Mesothelial cell of epicardium (in vitro differentiated cells): ENCODE data around the gene AHCYL1. TPM values are rescaled to one million over a fixed set of nuclear protein-coding genes. Genes with fewer than 3 reads are reported as not detected.

Source experiments
- DNase-seq, 2 experiments: peaks; one replicate each; pipeline ENCODE4 v3.0.0; 2021; ENCODE audit warnings: low spot score in 2 of 2; ENCODE audit not compliant: unreplicated experiment in 2 of 2
- H3K27ac Mint-ChIP-seq: 2 replicates; pipeline ENCODE4 v1.8.0; 2021; ENCODE audit warnings: mixed read lengths
- H3K27me3 Mint-ChIP-seq: 2 replicates; pipeline ENCODE4 v1.8.0; 2021; ENCODE audit warnings: low read depth, mixed read lengths
- H3K36me3 Mint-ChIP-seq: 2 replicates; pipeline ENCODE4 v1.8.0; 2021; ENCODE audit warnings: mixed read lengths
- H3K4me1 Mint-ChIP-seq: 2 replicates; pipeline ENCODE4 v1.8.0; 2021; ENCODE audit warnings: mixed read lengths
- H3K4me3 Mint-ChIP-seq: 2 replicates; pipeline ENCODE4 v1.8.0; 2021; ENCODE audit warnings: mild to moderate bottlenecking, moderate library complexity, mixed read lengths
- H3K9me3 Mint-ChIP-seq: 2 replicates; pipeline ENCODE4 v1.8.0; 2021; ENCODE audit warnings: mixed read lengths
- total RNA-seq: library from RNA; stranded (reverse); gene quantifications from 3 replicates; pipeline ENCODE4 v1.2.1, GENCODE V29; 2021
- TF ChIP-seq, protein P1 (sequence below): fragments of 200-600 bp; sonication (generic); IDR thresholded peaks from one replicate; pipeline ENCODE4 v1.5.0; 2021; ENCODE audit warnings: antibody characterized with exemption; ENCODE audit not compliant: unreplicated experiment

The AHCYL1 gene
- total RNA-seq, 1 donor from 2014 or later, result 98.7 TPM

DNA sequence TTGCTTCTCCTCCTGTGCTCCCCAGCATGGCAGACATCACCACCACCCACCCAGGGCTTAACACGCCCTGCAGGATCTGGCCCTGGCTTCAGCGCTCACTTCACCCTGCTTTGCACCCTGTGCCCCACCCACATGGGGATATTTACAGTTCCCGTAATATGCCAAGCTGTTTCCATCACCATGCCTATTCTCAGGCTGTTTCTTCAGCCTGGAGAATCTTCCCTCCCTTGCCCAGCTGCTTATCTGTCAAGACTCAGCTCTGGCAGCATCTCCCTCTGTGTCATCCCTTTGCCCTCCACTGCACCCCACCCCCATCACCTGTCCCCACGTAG is 3.6 kb upstream of the AHCYL1 start:
- H3K4me3 Mint-ChIP-seq, result no peak overlapping the region
- H3K27ac Mint-ChIP-seq, result peak overlapping the region; percentile 34
- peaks cover 40% of the 10 kb centered on the region for H3K4me1 Mint-ChIP-seq
- H3K9me3 Mint-ChIP-seq, result no peaks in the 10 kb centered on the region
- TF ChIP-seq, protein P1, sequence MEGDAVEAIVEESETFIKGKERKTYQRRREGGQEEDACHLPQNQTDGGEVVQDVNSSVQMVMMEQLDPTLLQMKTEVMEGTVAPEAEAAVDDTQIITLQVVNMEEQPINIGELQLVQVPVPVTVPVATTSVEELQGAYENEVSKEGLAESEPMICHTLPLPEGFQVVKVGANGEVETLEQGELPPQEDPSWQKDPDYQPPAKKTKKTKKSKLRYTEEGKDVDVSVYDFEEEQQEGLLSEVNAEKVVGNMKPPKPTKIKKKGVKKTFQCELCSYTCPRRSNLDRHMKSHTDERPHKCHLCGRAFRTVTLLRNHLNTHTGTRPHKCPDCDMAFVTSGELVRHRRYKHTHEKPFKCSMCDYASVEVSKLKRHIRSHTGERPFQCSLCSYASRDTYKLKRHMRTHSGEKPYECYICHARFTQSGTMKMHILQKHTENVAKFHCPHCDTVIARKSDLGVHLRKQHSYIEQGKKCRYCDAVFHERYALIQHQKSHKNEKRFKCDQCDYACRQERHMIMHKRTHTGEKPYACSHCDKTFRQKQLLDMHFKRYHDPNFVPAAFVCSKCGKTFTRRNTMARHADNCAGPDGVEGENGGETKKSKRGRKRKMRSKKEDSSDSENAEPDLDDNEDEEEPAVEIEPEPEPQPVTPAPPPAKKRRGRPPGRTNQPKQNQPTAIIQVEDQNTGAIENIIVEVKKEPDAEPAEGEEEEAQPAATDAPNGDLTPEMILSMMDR, result no peak
- H3K27me3 Mint-ChIP-seq, result no peaks in the 10 kb centered on the region
- H3K36me3 Mint-ChIP-seq, result no peaks in the 10 kb centered on the region
- no peak for DNase-seq

DNA sequence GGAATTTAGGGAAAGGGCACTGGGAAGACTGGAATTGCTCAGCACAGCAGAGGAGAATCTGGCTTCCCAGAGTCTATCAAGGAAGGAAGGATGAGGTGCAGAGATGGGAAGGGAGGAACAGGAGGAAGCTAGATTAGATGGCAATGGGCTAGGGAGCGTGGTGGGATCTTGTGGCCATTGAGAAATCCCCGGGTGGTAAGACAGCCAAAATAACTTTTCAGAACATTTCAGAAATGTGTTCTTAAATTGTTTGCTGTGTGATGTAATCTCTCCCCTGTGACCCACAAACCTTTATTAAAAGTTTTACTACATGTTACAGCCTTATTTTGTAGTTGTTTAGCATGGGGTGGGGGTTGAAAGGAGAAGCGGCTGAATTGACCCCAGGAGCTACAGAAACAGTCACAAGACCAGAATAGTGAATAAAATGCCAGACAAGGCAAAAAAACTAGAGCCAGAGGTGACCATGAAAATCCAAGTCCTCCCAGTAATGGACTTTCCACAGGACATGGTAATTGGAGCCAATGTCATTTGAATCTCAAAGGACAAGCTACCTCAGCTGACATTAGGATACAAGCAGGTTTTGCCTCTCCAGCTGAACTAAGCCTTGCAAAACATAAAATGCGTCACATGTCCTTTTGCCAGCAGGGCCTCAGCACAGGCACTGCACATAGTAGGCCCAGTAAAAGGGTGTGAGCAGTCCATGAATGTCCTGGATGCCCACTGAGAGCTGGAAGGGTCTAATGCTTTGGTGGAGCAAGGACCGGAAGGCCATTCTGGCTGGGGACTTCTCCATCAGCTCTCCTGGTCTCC is 980 bp upstream of the AHCYL1 start:
- TF ChIP-seq, protein P1, result no peak
- H3K27me3 Mint-ChIP-seq, result no peaks in the 10 kb centered on the region
- H3K4me3 Mint-ChIP-seq, result peak overlapping the region; percentile 95
- H3K27ac Mint-ChIP-seq, result no peak overlapping the region
- no peak for DNase-seq
- peaks cover 6% of the 10 kb centered on the region for H3K36me3 Mint-ChIP-seq
- no peaks in the 10 kb centered on the region for H3K9me3 Mint-ChIP-seq
- peaks cover 62% of the 10 kb centered on the region for H3K4me1 Mint-ChIP-seq

DNA sequence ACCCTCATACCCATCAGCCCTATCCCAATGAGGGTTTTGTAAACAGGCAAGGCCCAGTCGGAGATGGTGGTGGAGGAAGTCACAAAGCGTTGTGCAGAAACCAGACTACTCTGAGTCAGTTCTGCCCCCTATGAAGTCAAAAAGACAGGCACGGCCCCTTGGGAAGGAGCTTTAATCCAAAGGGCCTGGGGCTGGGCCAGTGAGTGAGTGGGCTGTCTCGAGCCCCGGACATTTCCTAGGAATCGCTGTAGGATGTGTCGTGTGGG is 442 bp upstream of the AHCYL1 start:
- no peak for DNase-seq
- Mint-ChIP-seq H3K36me3 (peaks cover 9% of the 10 kb centered on the region), H3K4me1 (peaks cover 62% of the 10 kb centered on the region), H3K27me3 (no peaks in the 10 kb centered on the region), H3K9me3 (no peaks in the 10 kb centered on the region), H3K4me3 (peak overlapping the region; percentile 95), H3K27ac (peak overlapping the region; percentile 100)
- TF ChIP-seq, protein P1, result no peak

DNA sequence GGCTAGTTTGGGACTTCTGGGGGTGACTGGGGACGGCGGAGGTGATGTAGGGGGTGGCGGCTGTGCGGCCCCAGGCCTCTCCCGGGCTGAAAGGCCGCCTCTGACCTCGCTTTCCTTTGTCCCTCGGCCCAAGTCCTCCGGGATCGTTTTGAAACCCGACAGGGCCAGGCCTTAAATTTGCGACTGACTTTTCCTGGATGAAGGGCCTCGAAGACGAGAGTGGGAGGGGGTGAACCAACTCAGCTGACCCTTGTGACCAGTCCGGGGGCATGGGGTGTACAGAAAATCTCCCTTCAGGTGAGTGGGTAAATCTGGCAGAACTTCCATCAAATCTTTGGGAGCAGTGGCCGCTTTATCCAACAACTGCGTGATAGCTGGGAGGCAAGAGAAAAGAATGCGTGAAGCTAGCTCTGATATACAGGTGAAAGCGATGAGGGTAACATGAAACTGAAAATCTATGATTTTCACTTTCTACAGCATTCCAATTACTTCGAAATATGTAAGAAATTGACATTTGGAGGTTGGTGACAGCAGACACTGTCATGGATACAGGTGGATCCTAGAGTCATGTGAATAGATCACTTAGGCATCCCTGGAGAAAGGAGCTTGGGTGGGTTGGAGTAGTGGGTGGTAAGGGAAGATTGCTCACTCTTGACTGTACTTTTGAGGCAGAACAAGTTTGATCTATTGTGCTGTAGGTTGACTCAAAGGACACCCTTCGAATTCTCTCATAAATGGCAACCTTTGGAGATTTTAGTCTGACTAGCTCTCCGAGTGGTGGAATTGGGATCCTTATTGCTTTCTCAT is 885 bp downstream of the AHCYL1 start:
- H3K27me3 Mint-ChIP-seq, result no peaks in the 10 kb centered on the region
- no peak for DNase-seq
- H3K4me1 Mint-ChIP-seq, result peaks cover 54% of the 10 kb centered on the region
- TF ChIP-seq, protein P1, result no peak
- H3K36me3 Mint-ChIP-seq, result peaks cover 11% of the 10 kb centered on the region
- H3K27ac Mint-ChIP-seq, result peak overlapping the region; percentile 100
- H3K9me3 Mint-ChIP-seq, result no peaks in the 10 kb centered on the region
- peak overlapping the region; percentile 95 for H3K4me3 Mint-ChIP-seq

DNA sequence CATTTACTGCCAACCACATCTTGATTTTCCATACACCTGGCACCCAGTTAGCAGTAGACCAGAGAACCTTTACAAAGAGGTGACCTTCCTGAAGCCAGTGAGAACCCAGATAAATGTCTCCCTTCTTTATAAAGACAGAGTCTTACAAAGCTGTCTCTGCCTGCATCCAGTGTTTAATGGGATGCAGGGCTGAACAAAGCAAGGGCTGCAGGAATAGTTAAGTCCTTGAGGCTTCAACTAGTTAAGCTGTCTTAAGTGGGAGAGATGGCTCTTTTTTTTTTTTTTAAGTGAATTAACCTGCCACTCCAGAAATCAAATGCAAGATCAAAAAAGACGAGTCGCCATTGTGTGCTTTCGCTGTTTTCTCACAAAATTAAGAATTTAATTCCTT is 1.5 kb downstream of the AHCYL1 start:
- TF ChIP-seq, protein P1, result no peak
- Mint-ChIP-seq H3K27ac (peak overlapping the region; percentile 100), H3K4me3 (peak overlapping the region; percentile 95), H3K4me1 (peaks cover 51% of the 10 kb centered on the region), H3K36me3 (peaks cover 11% of the 10 kb centered on the region), H3K27me3 (no peaks in the 10 kb centered on the region), H3K9me3 (no peaks in the 10 kb centered on the region)
- no peak for DNase-seq
